ENCODE measurements around the gene PCDHGA9.

GRCh38 chr5:141441571-141442170, 39.1 kb downstream of the PCDHGA9 start:
- no peak for TF ChIP-seq REST (IDR thresholded peaks at IDR 0.05; ENCODE audit: insufficient read depth in 1 of 2, low read depth in 2 of 2, low read length in 2 of 2)
- no peak for TF ChIP-seq POLR2AphosphoS5 (IDR thresholded peaks at IDR 0.05; ENCODE audit: low read depth, low read length)
